Left kidney (tissue), 8 donors: ENCODE results near the gene EEA1. TPM values are rescaled to one million over a fixed set of nuclear protein-coding genes. Genes with fewer than 3 reads are reported as not detected.
A peak's percentile ranks its signal among the peaks of the same experiment; 100 is the strongest.
"Not testable (repeated sequence)": the region's sequence is repeated elsewhere in the genome, so short reads cannot be mapped to it uniquely, and the experiment has no call there.

Experiments
- DNase-seq: peaks from one replicate; pipeline ENCODE4 v3.0.0-alpha.2; 2013
- long read RNA-seq, 8 donors: transcript quantifications; one replicate each; lab custom pipeline, GENCODE V29; 2026
- polyA plus RNA-seq: library from polyadenylated mRNA; unstranded; fragments of 120-200 nt; gene quantifications from one replicate; pipeline ENCODE4 v1.2.1, GENCODE V29; 2013; ENCODE audit not compliant: insufficient read length

The EEA1 gene
- polyA plus RNA-seq: 17.4 TPM
- long read RNA-seq, donor 1: 0 reads
- long read RNA-seq, donor 2: 0 reads
- long read RNA-seq, donor 3: 0 reads
- long read RNA-seq, donor 4: 0 reads
- long read RNA-seq, donor 5: 0 reads
- long read RNA-seq, donor 6: 0 reads
- long read RNA-seq, donor 7: 0 reads
- long read RNA-seq, donor 8: 0 reads

GRCh38 chr12:92928962-92929915, at the start of gene EEA1:
Gene EEA1 (minus strand): TSS chr12:92929295. CDS start chr12:92929066, 229 bp downstream.
- peak; percentile 92 for DNase-seq

- no peak for DNase-seq
These were observed 49.5 kb upstream of the EEA1 start for GRCh38 chr12:92978607-92979006.

- no peak for DNase-seq
These were observed 48.2 kb upstream of the EEA1 start for GRCh38 chr12:92977326-92977725.

GRCh38 chr12:92974759-92975158, 45.7 kb upstream of the EEA1 start:
- DNase-seq: no peak

- DNase-seq: no peak
These were observed 44.5 kb upstream of the EEA1 start for GRCh38 chr12:92973614-92974013.

GRCh38 chr12:92971859-92972524, 42.9 kb upstream of the EEA1 start:
- no peak for DNase-seq

- DNase-seq: no peak
These were observed 39.2 kb upstream of the EEA1 start for GRCh38 chr12:92968176-92968813.

- not testable (repeated sequence) for DNase-seq
These were observed 35.3 kb upstream of the EEA1 start for GRCh38 chr12:92964378-92964777.

GRCh38 chr12:92961949-92962348, 32.9 kb upstream of the EEA1 start:
- DNase-seq: no peak

- no peak for DNase-seq
These were observed 27.0 kb upstream of the EEA1 start for GRCh38 chr12:92955997-92956663.

- DNase-seq: no peak
These were observed 24.7 kb upstream of the EEA1 start for GRCh38 chr12:92953747-92954146.

- DNase-seq: no peak
These were observed 23.3 kb upstream of the EEA1 start for GRCh38 chr12:92952394-92952793.

GRCh38 chr12:92951006-92951405, 21.9 kb upstream of the EEA1 start:
- DNase-seq: no peak

GRCh38 chr12:92950011-92950410, 20.9 kb upstream of the EEA1 start:
- DNase-seq: no peak

GRCh38 chr12:92949466-92949865, 20.4 kb upstream of the EEA1 start:
- no peak for DNase-seq

GRCh38 chr12:92947589-92948215, 18.6 kb upstream of the EEA1 start:
- no peak for DNase-seq

GRCh38 chr12:92945659-92946220, 16.6 kb upstream of the EEA1 start:
- no peak for DNase-seq

- no peak for DNase-seq
These were observed 14.6 kb upstream of the EEA1 start for GRCh38 chr12:92943482-92944250.

- no peak for DNase-seq
These were observed 13.8 kb upstream of the EEA1 start for GRCh38 chr12:92942905-92943304.

- no peak for DNase-seq
These were observed 10.0 kb upstream of the EEA1 start for GRCh38 chr12:92939116-92939515.
